H1 (cell line): ENCODE measurements around the gene CH25H. TPM values are rescaled to one million over a fixed set of nuclear protein-coding genes. Genes with fewer than 3 reads are reported as not detected.

Experiments used
- CTCF ChIA-PET: fragments of 300-600 bp; sonication (Branson Sonifier 250); formaldehyde crosslinking; loops from one replicate; lab custom pipeline; 2021; ENCODE audit not compliant: partially characterized antibody; lab: Charles Lee
- POLR2A ChIA-PET: fragments of 300-600 bp; sonication (Branson Sonifier 250); formaldehyde crosslinking; loops from one replicate; lab custom pipeline; 2021; ENCODE audit warnings: inconsistent platforms; ENCODE audit not compliant: partially characterized antibody; lab: Charles Lee
- DNase-seq, 2 experiments: peaks; one replicate each; pipeline versions ENCODE4 v3.0.0 to v3.0.0-alpha.2; 2010 to 2022; ENCODE audit warnings: low spot score in 2 of 2, low read depth in 1 of 2, mixed read lengths in 1 of 2
- FAIRE-seq: peaks from 2 replicates; lab custom pipeline; 2011; peaks lifted over from hg19 to GRCh38; lab: Jason Lieb, UNC
- H2AFZ ChIP-seq: 2 replicates; pipeline ENCODE4 v1.8.1; 2012; ENCODE audit warnings: low read length, inconsistent platforms
- H2AK5ac ChIP-seq: 2 replicates; pipeline ENCODE4 v1.6.1; 2013; ENCODE audit warnings: low read depth, low read length
- H2BK120ac ChIP-seq: replicated peaks from 2 replicates; pipeline ENCODE3; 2013; ENCODE audit warnings: low read depth, low read length, inconsistent platforms
- H2BK12ac ChIP-seq: 2 replicates; pipeline ENCODE4 v1.6.1; 2013; ENCODE audit warnings: low read depth, low read length
- H2BK15ac ChIP-seq: 2 replicates; pipeline ENCODE4 v1.6.1; 2013; ENCODE audit warnings: low read length
- H2BK20ac ChIP-seq: 2 replicates; pipeline ENCODE4 v1.6.1; 2013; ENCODE audit warnings: low read length
- H2BK5ac ChIP-seq: 2 replicates; pipeline ENCODE4 v1.6.1; 2013; ENCODE audit warnings: low read depth, low read length
- H3K14ac ChIP-seq: 2 replicates; pipeline ENCODE4 v1.6.1; 2013; ENCODE audit warnings: inconsistent platforms; ENCODE audit not compliant: insufficient read length
- H3K18ac ChIP-seq: 2 replicates; pipeline ENCODE4 v1.6.1; 2013; ENCODE audit warnings: low read length; ENCODE audit errors: extremely low read depth
- H3K23ac ChIP-seq: 2 replicates; pipeline ENCODE4 v1.6.1; 2013; ENCODE audit warnings: inconsistent platforms; ENCODE audit not compliant: insufficient read length
- H3K23me2 ChIP-seq: 2 replicates; pipeline ENCODE4 v1.6.1; 2013; ENCODE audit warnings: low read depth, low read length
- H3K27ac ChIP-seq: 2 replicates; pipeline ENCODE4 v1.6.1; 2011; ENCODE audit warnings: low read depth, low read length, inconsistent platforms
- H3K27me3 ChIP-seq, 4 experiments: replicated peaks in 1 of 4; 1 replicate in 1 of 4; 2 replicates in 3 of 4; pipeline versions ENCODE4 v1.6.1 to v1.8.1; 2011 to 2013; ENCODE audit warnings: low read length in 3 of 4, mild to moderate bottlenecking in 3 of 4, inconsistent platforms in 2 of 4, mixed read lengths in 2 of 4, moderate library complexity in 1 of 4; ENCODE audit not compliant: control insufficient read depth in 3 of 4, insufficient read depth in 3 of 4; ENCODE audit errors: extremely low read depth in 1 of 4
- H3K36me3 ChIP-seq, 4 experiments: 2 replicates each; pipeline versions ENCODE4 v1.6.1 to v1.8.1; 2011 to 2013; ENCODE audit warnings: mild to moderate bottlenecking in 4 of 4, low read length in 3 of 4, moderate library complexity in 2 of 4, control low read depth in 1 of 4, inconsistent platforms in 1 of 4; ENCODE audit not compliant: insufficient read depth in 4 of 4, control insufficient read depth in 2 of 4
- H3K4ac ChIP-seq: replicated peaks from 2 replicates; pipeline ENCODE3; 2013; ENCODE audit warnings: low read length, low read depth, mixed read lengths, inconsistent platforms; ENCODE audit not compliant: insufficient read length
- H3K4me1 ChIP-seq, 4 experiments: replicated peaks in 1 of 4; 1 replicate in 1 of 4; 2 replicates in 3 of 4; pipeline versions ENCODE4 v1.6.1 to v1.8.1; 2011 to 2013; ENCODE audit warnings: low read length in 3 of 4, inconsistent platforms in 2 of 4, mixed read lengths in 1 of 4; ENCODE audit not compliant: insufficient read depth in 4 of 4, control insufficient read depth in 3 of 4
- H3K4me2 ChIP-seq, 2 experiments: 2 replicates each; pipeline versions ENCODE4 v1.6.1 to v1.8.1; 2011 to 2013; ENCODE audit warnings: low read depth in 2 of 2, low read length in 2 of 2, control low read depth in 1 of 2, inconsistent platforms in 1 of 2, mild to moderate bottlenecking in 1 of 2; ENCODE audit not compliant: insufficient read depth in 1 of 2
- H3K4me3 ChIP-seq, 4 experiments: fragments of 200-600, 300-600 bp in 1 of 4; sonication (generic), shearing (Covaris generic), sonication (Bioruptor Twin) in 1 of 4; 2 replicates each; pipeline versions ENCODE4 v1.5.1 to v1.8.1; 2011 to 2016; ENCODE audit warnings: low read length in 4 of 4, low read depth in 3 of 4, control low read depth in 2 of 4, inconsistent platforms in 2 of 4, mild to moderate bottlenecking in 2 of 4, mixed read lengths in 1 of 4, moderate library complexity in 1 of 4; ENCODE audit not compliant: insufficient read depth in 2 of 4; ENCODE audit errors: extremely low read depth in 1 of 4
- H3K56ac ChIP-seq: replicated peaks from 2 replicates; pipeline ENCODE3; 2013; ENCODE audit warnings: low read depth, mild to moderate bottlenecking, mixed read lengths, low read length, inconsistent platforms; ENCODE audit not compliant: insufficient read length
- H3K79me1 ChIP-seq: 2 replicates; pipeline ENCODE4 v1.6.1; 2013; ENCODE audit warnings: low read depth, low read length, control low read depth
- H3K79me2 ChIP-seq, 2 experiments: 2 replicates each; pipeline versions ENCODE4 v1.6.1 to v1.8.1; 2012 to 2013; ENCODE audit warnings: low read length in 2 of 2, mild to moderate bottlenecking in 2 of 2, inconsistent platforms in 1 of 2; ENCODE audit not compliant: insufficient read depth in 2 of 2, control insufficient read depth in 1 of 2
- H3K9ac ChIP-seq, 4 experiments: replicated peaks in 1 of 4; 1 replicate in 1 of 4; 2 replicates in 3 of 4; pipeline versions ENCODE4 v1.6.1 to v1.8.1; 2011 to 2013; ENCODE audit warnings: low read depth in 3 of 4, low read length in 3 of 4, control low read depth in 2 of 4, mild to moderate bottlenecking in 2 of 4, moderate library complexity in 2 of 4, inconsistent platforms in 1 of 4; ENCODE audit errors: extremely low read depth in 1 of 4
- H3K9me3 ChIP-seq, 2 experiments: 2 replicates each; pipeline versions ENCODE4 v1.6.1 to v1.8.1; 2012 to 2013; ENCODE audit warnings: mild to moderate bottlenecking in 2 of 2, moderate library complexity in 2 of 2, control low read depth in 1 of 2, inconsistent platforms in 1 of 2, low read depth in 1 of 2, low read length in 1 of 2, mixed read lengths in 1 of 2; ENCODE audit not compliant: insufficient read depth in 2 of 2
- H4K20me1 ChIP-seq, 2 experiments: replicated peaks in 1 of 2; 2 replicates each; pipeline versions ENCODE3 to v1.8.1; 2011 to 2013; ENCODE audit warnings: inconsistent platforms in 2 of 2, low read length in 2 of 2, mild to moderate bottlenecking in 1 of 2; ENCODE audit not compliant: insufficient read depth in 2 of 2, control insufficient read depth in 1 of 2
- H4K5ac ChIP-seq: 2 replicates; pipeline ENCODE4 v1.6.1; 2013; ENCODE audit warnings: low read length, low read depth, mixed read lengths, inconsistent platforms; ENCODE audit not compliant: insufficient read length
- H4K8ac ChIP-seq: 2 replicates; pipeline ENCODE4 v1.8.0; 2013; ENCODE audit warnings: mild to moderate bottlenecking, moderate library complexity, low read length, inconsistent platforms; ENCODE audit not compliant: insufficient read depth; ENCODE audit errors: extremely low read depth
- H4K91ac ChIP-seq: replicated peaks from 2 replicates; pipeline ENCODE3; 2013; ENCODE audit warnings: low read length, mixed read lengths, inconsistent platforms; ENCODE audit not compliant: insufficient read length
- CREB1 ChIP-seq: IDR thresholded peaks from 2 replicates; pipeline ENCODE4 v1.6.1; 2012; ENCODE audit warnings: inconsistent platforms
- GTF2F1 ChIP-seq: IDR thresholded peaks from 2 replicates; pipeline ENCODE4 v1.6.1; 2012; ENCODE audit warnings: low read depth, low read length, improper control_type of control experiment, borderline replicate concordance
- KDM5A ChIP-seq: fragments of 200-600 bp; IDR thresholded peaks from 2 replicates; pipeline ENCODE4 v1.7.1; 2012; ENCODE audit warnings: mild to moderate bottlenecking, low read length, inconsistent platforms, mixed read lengths
- MAFK ChIP-seq: IDR thresholded peaks from 2 replicates; pipeline ENCODE4 v1.6.1; 2012; ENCODE audit warnings: low read depth, mild to moderate bottlenecking, improper control_type of control experiment, low read length
- RAD21 ChIP-seq, 2 experiments: IDR thresholded peaks in 1 of 2; conservative IDR thresholded peaks in 1 of 2; 2 replicates each; pipeline ENCODE4 v1.6.1; 2011; ENCODE audit warnings: low read depth in 2 of 2, low read length in 2 of 2, improper control_type of control experiment in 1 of 2, inconsistent platforms in 1 of 2, mild to moderate bottlenecking in 1 of 2, moderate library complexity in 1 of 2
- SP2 ChIP-seq: IDR thresholded peaks from 2 replicates; pipeline ENCODE4 v1.6.1; 2012; ENCODE audit warnings: mild to moderate bottlenecking, low read length, inconsistent platforms
- SP4 ChIP-seq: IDR thresholded peaks from 2 replicates; pipeline ENCODE4 v1.6.1; 2012; ENCODE audit warnings: low read length, inconsistent platforms
- TAF1 ChIP-seq: IDR thresholded peaks from 2 replicates; pipeline ENCODE4 v1.6.1; 2011; ENCODE audit warnings: mild to moderate bottlenecking, low read depth, low read length
- TCF12 ChIP-seq: IDR thresholded peaks from 2 replicates; pipeline ENCODE4 v1.6.1; 2011; ENCODE audit warnings: low read depth, mild to moderate bottlenecking, low read length
- polyA plus RNA-seq, 7 experiments: library from polyadenylated mRNA; depleted of rRNA in 3 of 7; stranded (reverse) in 5 of 7; unstranded in 2 of 7; fragments of >200 nt in 5 of 7; fragments of 200-250 nt in 2 of 7; gene quantifications; 1 replicate in 5 of 7; 2 replicates in 1 of 7; 4 replicates in 1 of 7; pipeline versions ENCODE4 v1.2.1 to v1.2.3, GENCODE V29; 2011 to 2013; ENCODE audit warnings: missing spikeins in 2 of 7, mixed read lengths in 2 of 7
- total RNA-seq: library from RNA; stranded (reverse); fragmentation: NEBNext Ultra II Directional; extraction: Animal tissue kit (Norgen Biotek cat#: 25700); gene quantifications from 2 replicates; pipeline ENCODE4 v1.2.1, GENCODE V29; 2021
- TF ChIP-seq, protein P1 (sequence below): IDR thresholded peaks from 2 replicates; pipeline ENCODE4 v1.6.1; 2011; ENCODE audit warnings: low read length, improper control_type of control experiment

Gene CH25H
- total and polyA plus RNA-seq, 2 of the 8 experiments (the other 6 are each of a cell fraction or from before 2014, with no cell fraction given) = 0.56 to 1.3 TPM

DNA sequence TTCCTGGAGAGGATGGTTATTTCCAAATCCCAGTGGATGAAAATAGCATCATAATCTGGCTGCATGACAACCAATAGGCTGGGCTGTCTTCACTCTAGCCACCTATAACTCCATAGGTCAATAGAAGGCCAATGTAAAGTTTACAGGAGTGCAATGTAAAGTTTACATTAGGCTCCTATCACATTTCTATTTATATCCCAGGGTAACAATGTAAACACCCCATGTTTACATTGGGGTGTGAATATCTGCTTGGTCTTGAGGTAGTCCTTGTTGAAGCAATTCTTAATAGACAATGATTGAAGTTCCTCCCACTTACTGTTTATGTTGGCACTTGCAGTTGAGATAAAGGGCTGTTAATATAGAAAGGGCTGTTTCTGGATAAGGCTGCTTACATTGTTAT is 21.5 kb downstream of the CH25H start:
- POLR2A ChIA-PET = no interaction called here
- no peak overlapping the region for H4K91ac ChIP-seq
- no peaks in the 10 kb centered on the region for H3K79me2 ChIP-seq
- H3K36me3 ChIP-seq = no peaks in the 10 kb centered on the region
- no peak overlapping the region for H3K4me2 ChIP-seq
- no peak overlapping the region for H2BK5ac ChIP-seq
- H3K14ac ChIP-seq = no peak overlapping the region
- H2AK5ac ChIP-seq = no peak overlapping the region
- H3K4me1 ChIP-seq = peaks cover 0 to 2% (median 0%) of the 10 kb centered on the region in 4 experiments; a peak in 2 of 7 replicates
- no peak overlapping the region for H3K23ac ChIP-seq
- no peak overlapping the region for H3K4me3 ChIP-seq
- H3K4ac ChIP-seq = no peak overlapping the region
- DNase-seq (no peak), FAIRE-seq (no peak)
- H3K9me3 ChIP-seq = no peaks in the 10 kb centered on the region
- H2BK15ac ChIP-seq = no peak overlapping the region
- H2BK20ac ChIP-seq = no peak overlapping the region
- no peak overlapping the region for H3K18ac ChIP-seq
- H3K23me2 ChIP-seq = no peaks in the 10 kb centered on the region
- H3K27me3 ChIP-seq = no peaks in the 10 kb centered on the region
- CTCF ChIA-PET = interaction anchor here (1.5 kb wide), 1 partner anchor 28 kb away, joined by 3 read pairs; no protein-coding TSS in a partner anchor
- no peak overlapping the region for H4K8ac ChIP-seq
- H4K20me1 ChIP-seq = no peaks in the 10 kb centered on the region
- H3K9ac ChIP-seq = no peak overlapping the region
- H3K56ac ChIP-seq = no peak overlapping the region
- H2AFZ ChIP-seq = no peak overlapping the region
- H4K5ac ChIP-seq = no peak overlapping the region
- no peak overlapping the region for H2BK12ac ChIP-seq
- no peak overlapping the region for H3K27ac ChIP-seq
- H3K79me1 ChIP-seq = no peaks in the 10 kb centered on the region
- TF ChIP-seq TCF12 (no peak), MAFK (no peak), KDM5A (no peak), RAD21 (IDR thresholded peaks at IDR 0.05 in 1 of 2, conservative IDR thresholded peaks at IDR 0.05 in 1 of 2; ENCODE audit: low read depth in 2 of 2, low read length in 2 of 2) (no peak), CREB1 (no peak), GTF2F1 (no peak), SP4 (no peak), SP2 (no peak), TAF1 (no peak)
- TF ChIP-seq, protein P1, sequence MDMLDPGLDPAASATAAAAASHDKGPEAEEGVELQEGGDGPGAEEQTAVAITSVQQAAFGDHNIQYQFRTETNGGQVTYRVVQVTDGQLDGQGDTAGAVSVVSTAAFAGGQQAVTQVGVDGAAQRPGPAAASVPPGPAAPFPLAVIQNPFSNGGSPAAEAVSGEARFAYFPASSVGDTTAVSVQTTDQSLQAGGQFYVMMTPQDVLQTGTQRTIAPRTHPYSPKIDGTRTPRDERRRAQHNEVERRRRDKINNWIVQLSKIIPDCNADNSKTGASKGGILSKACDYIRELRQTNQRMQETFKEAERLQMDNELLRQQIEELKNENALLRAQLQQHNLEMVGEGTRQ = no peak
- no peak overlapping the region for H2BK120ac ChIP-seq
